Stimulated activated CD8-positive, alpha-beta memory T cell treated with anti-CD3 and anti-CD28 coated beads, Interleukin-4, amount 100 ng/mL, for 24 hours (primary cell): ENCODE results near the gene RUNX1.

Experiments
- DNase-seq: peaks from one replicate; pipeline ENCODE4 v3.0.0-alpha.2; 2020; ENCODE audit warnings: low read depth

Gene RUNX1

GRCh38 chr21:34880401-34880800 is 168.7 kb downstream of the RUNX1 start:
- DNase-seq: no peak

- DNase-seq: no peak
These were observed 170.2 kb downstream of the RUNX1 start for GRCh38 chr21:34878940-34879339.

GRCh38 chr21:34878501-34878900 is 170.6 kb downstream of the RUNX1 start:
- DNase-seq: no peak

GRCh38 chr21:34877485-34878128 is 171.5 kb downstream of the RUNX1 start:
- no peak for DNase-seq

- no peak for DNase-seq
These were observed 173.3 kb downstream of the RUNX1 start for GRCh38 chr21:34875830-34876229.

GRCh38 chr21:34874684-34875513 is 174.2 kb downstream of the RUNX1 start:
- no peak for DNase-seq

- DNase-seq: no peak
These were observed 177.8 kb downstream of the RUNX1 start for GRCh38 chr21:34871026-34871908.

- DNase-seq: no peak
These were observed 178.9 kb downstream of the RUNX1 start for GRCh38 chr21:34870246-34870645.

- DNase-seq: no peak
These were observed 179.6 kb downstream of the RUNX1 start for GRCh38 chr21:34869545-34869944.

- no peak for DNase-seq
These were observed 181.3 kb downstream of the RUNX1 start for GRCh38 chr21:34867785-34868184.

GRCh38 chr21:34865400-34866241 is 183.5 kb downstream of the RUNX1 start:
- DNase-seq: no peak

GRCh38 chr21:34864370-34865149 is 184.5 kb downstream of the RUNX1 start:
- DNase-seq: no peak

- DNase-seq: no peak
These were observed 186.2 kb downstream of the RUNX1 start for GRCh38 chr21:34862951-34863350.

GRCh38 chr21:34861258-34861657 is 187.8 kb downstream of the RUNX1 start:
- no peak for DNase-seq

- no peak for DNase-seq
These were observed 189.0 kb downstream of the RUNX1 start for GRCh38 chr21:34859976-34860653.

- no peak for DNase-seq
These were observed 190.5 kb downstream of the RUNX1 start for GRCh38 chr21:34858559-34858958.

GRCh38 chr21:34857874-34858273 is 191.2 kb downstream of the RUNX1 start:
- no peak for DNase-seq

- no peak for DNase-seq
These were observed 191.9 kb downstream of the RUNX1 start for GRCh38 chr21:34857122-34857713.

- no peak for DNase-seq
These were observed 196.7 kb downstream of the RUNX1 start for GRCh38 chr21:34852448-34852847.

- no peak for DNase-seq
These were observed 198.9 kb downstream of the RUNX1 start for GRCh38 chr21:34850166-34850690.
